ENCODE measurements around the gene HLA-DQA1. TPM values are rescaled to one million over a fixed set of nuclear protein-coding genes. Genes with fewer than 3 reads are reported as not detected.

HLA-DQA1 gene
- total RNA-seq, 2 experiments from 2014 or later: 0.79 to 32.3 TPM

DNA sequence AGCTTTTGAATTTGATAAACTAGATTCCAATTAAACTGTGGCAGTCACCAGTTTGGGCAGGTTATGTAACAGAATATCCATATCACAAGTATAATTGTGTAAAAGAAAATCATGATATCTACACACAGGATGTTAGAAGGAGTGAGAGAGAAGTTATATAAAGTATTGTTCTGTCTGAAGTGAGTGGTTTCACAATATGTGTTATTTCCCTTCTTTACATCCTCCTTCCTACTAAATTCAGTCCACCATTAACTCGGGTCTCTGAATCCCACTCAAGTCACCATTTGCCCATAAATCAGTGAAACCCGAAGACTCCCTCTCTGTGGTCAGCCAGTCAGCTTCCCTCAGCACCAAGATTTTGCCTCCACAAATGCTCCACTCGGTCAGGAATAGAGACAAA, 28.5 kb downstream of the HLA-DQA1 start:
- POLR2A ChIA-PET: no interaction called here
- peak overlapping the region; percentile 72 for H3K4me3 ChIP-seq (ENCODE audit: low read depth, low read length, poor library complexity, severe bottlenecking)

GRCh38 chr6:32666420-32667300, 29.5 kb downstream of the HLA-DQA1 start, which contains the start of gene HLA-DQB1:
Gene HLA-DQB1, minus strand, starts transcription at chr6:32666657. Its CDS starts 50 bp downstream, at chr6:32666607.
- Histone ChIP-seq H3K79me2 (ENCODE audit: insufficient read depth, low read depth, low read length) (no peaks in the 10 kb centered on the region), H3K4me1 (ENCODE audit: insufficient read depth, low read length, poor library complexity, severe bottlenecking) (peaks cover 20% of the 10 kb centered on the region), H3K9me3 (ENCODE audit: low read length) (no peaks in the 10 kb centered on the region), H3K4me3 (ENCODE audit: low read depth, low read length, poor library complexity, severe bottlenecking) (peak within 1 kb of the TSS; percentile 72), H3K36me3 (ENCODE audit: insufficient read depth, low read length) (no peaks in the 10 kb centered on the region), H2AFZ (ENCODE audit: low read length) (peak within 1 kb of the TSS; percentile 69; the same call in 1 of the 2 replicates), H3K27ac (ENCODE audit: low read depth, low read length, poor library complexity, severe bottlenecking) (no peak within 1 kb of the TSS), H3K4me2 (ENCODE audit: low read length) (peak within 1 kb of the TSS; percentile 76), H4K20me1 (ENCODE audit: insufficient read depth, low read length) (no peaks in the 10 kb centered on the region), H3K9me2 (ENCODE audit: insufficient read depth, low read length) (no peaks in the 10 kb centered on the region)
- peak; percentile 85 for DNase-seq (ENCODE audit: low spot score)
- intact Hi-C loops (cut with micrococcal nuclease; ENCODE audit: unreplicated experiment): no loop called here
- CTCF ChIA-PET (ENCODE audit: unreplicated experiment): no interaction called here
- TF ChIP-seq, protein P1, sequence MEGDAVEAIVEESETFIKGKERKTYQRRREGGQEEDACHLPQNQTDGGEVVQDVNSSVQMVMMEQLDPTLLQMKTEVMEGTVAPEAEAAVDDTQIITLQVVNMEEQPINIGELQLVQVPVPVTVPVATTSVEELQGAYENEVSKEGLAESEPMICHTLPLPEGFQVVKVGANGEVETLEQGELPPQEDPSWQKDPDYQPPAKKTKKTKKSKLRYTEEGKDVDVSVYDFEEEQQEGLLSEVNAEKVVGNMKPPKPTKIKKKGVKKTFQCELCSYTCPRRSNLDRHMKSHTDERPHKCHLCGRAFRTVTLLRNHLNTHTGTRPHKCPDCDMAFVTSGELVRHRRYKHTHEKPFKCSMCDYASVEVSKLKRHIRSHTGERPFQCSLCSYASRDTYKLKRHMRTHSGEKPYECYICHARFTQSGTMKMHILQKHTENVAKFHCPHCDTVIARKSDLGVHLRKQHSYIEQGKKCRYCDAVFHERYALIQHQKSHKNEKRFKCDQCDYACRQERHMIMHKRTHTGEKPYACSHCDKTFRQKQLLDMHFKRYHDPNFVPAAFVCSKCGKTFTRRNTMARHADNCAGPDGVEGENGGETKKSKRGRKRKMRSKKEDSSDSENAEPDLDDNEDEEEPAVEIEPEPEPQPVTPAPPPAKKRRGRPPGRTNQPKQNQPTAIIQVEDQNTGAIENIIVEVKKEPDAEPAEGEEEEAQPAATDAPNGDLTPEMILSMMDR (conservative IDR thresholded peaks at IDR 0.05; ENCODE audit: low read length): no peak
- TF ChIP-seq EZH2phosphoT487 (IDR thresholded peaks at IDR 0.05; ENCODE audit: borderline replicate concordance, low read depth, low read length): no peak
- POLR2A ChIA-PET: no interaction called here
- BruUV-seq (replicated peaks): no TSS peak

More for the DNA sequence above, 28.5 kb downstream of the HLA-DQA1 start:
- CTCF ChIA-PET (ENCODE audit: unreplicated experiment): no interaction called here
- H3K36me3 ChIP-seq (ENCODE audit: insufficient read depth, low read length): no peaks in the 10 kb centered on the region
- intact Hi-C loops (cut with micrococcal nuclease; ENCODE audit: unreplicated experiment): no loop called here
- peaks cover 26% of the 10 kb centered on the region for H3K4me1 ChIP-seq (ENCODE audit: insufficient read depth, low read length, poor library complexity, severe bottlenecking)
- H3K79me2 ChIP-seq (ENCODE audit: insufficient read depth, low read depth, low read length): no peaks in the 10 kb centered on the region
- BruUV-seq (replicated peaks): no TSS peak
- no peaks in the 10 kb centered on the region for H4K20me1 ChIP-seq (ENCODE audit: insufficient read depth, low read length)
- no peak for TF ChIP-seq EZH2phosphoT487 (IDR thresholded peaks at IDR 0.05; ENCODE audit: borderline replicate concordance, low read depth, low read length)
- TF ChIP-seq, protein P1 (conservative IDR thresholded peaks at IDR 0.05; ENCODE audit: low read length): no peak
- H2AFZ ChIP-seq (ENCODE audit: low read length): no peak overlapping the region
- H3K9me2 ChIP-seq (ENCODE audit: insufficient read depth, low read length): no peaks in the 10 kb centered on the region
- DNase-seq (ENCODE audit: low spot score): no peak
- no peak overlapping the region for H3K27ac ChIP-seq (ENCODE audit: low read depth, low read length, poor library complexity, severe bottlenecking)
- H3K9me3 ChIP-seq (ENCODE audit: low read length): no peaks in the 10 kb centered on the region
- peak overlapping the region; percentile 76 for H3K4me2 ChIP-seq (ENCODE audit: low read length)

Data from OCI-LY7 (cell line).